Aorta (tissue), 5 donors: ENCODE results near the gene JMY. TPM values are rescaled to one million over a fixed set of nuclear protein-coding genes. Genes with fewer than 3 reads are reported as not detected.

Experiments
- ATAC-seq: fragments of 200-7000 bp; cut with Tn5 transposase; one replicate; pipeline ENCODE4 v1.9.1; 2022; ENCODE audit warnings: moderate library complexity; ENCODE audit not compliant: low FRiP score
- DNase-seq, 2 donors: peaks; one replicate each; pipeline ENCODE4 v3.0.0-alpha.2; 2020
- H3K27ac ChIP-seq, 2 donors: one replicate each; pipeline ENCODE4 v1.5.1; 2013; ENCODE audit warnings: low read length in 2 of 2, mild to moderate bottlenecking in 2 of 2, moderate library complexity in 2 of 2, control low read depth in 1 of 2, inconsistent platforms in 1 of 2, low read depth in 1 of 2
- H3K27me3 ChIP-seq, 2 donors: one replicate each; pipeline ENCODE4 v1.6.1; 2013; ENCODE audit warnings: control low read depth in 1 of 2, low read length in 1 of 2, mild to moderate bottlenecking in 1 of 2, moderate library complexity in 1 of 2; ENCODE audit not compliant: insufficient read depth in 2 of 2, control insufficient read depth in 1 of 2
- H3K36me3 ChIP-seq, 2 donors: one replicate each; pipeline ENCODE4 v1.6.1; 2013; ENCODE audit warnings: control low read depth in 1 of 2, low read length in 1 of 2, mild to moderate bottlenecking in 1 of 2; ENCODE audit not compliant: insufficient read depth in 2 of 2, control insufficient read depth in 1 of 2
- H3K4me1 ChIP-seq, 2 donors: one replicate each; pipeline ENCODE4 v1.6.1; 2013; ENCODE audit warnings: low read length in 2 of 2, control low read depth in 1 of 2, mild to moderate bottlenecking in 1 of 2, moderate library complexity in 1 of 2; ENCODE audit not compliant: insufficient read depth in 2 of 2, control insufficient read depth in 1 of 2
- H3K4me3 ChIP-seq, 2 donors: one replicate each; pipeline ENCODE4 v1.5.1; 2013; ENCODE audit warnings: low read length in 2 of 2, control low read depth in 1 of 2, mild to moderate bottlenecking in 1 of 2
- H3K9me3 ChIP-seq: one replicate; pipeline ENCODE4 v1.6.1; 2013; ENCODE audit warnings: mild to moderate bottlenecking, low read length; ENCODE audit not compliant: control insufficient read depth
- WGBS, 2 donors: extraction: QIAGEN DNeasy Blood & Tissue Kit; methylation state at CpG; one replicate each; pipeline ENCODE4 v1.1.7; 2013; 5-methylcytosine and 5-hydroxymethylcytosine counted together
- intact Hi-C, 2 donors: fragments of 100-400 bp; cut with DNase I; formaldehyde crosslinking; loops; one replicate each; pipeline versions ENCODE4 v1.14.2 to v1.15.0; 2022
- polyA plus RNA-seq, 2 donors: library from polyadenylated mRNA; stranded (reverse); fragments of 200-250 nt; gene quantifications; one replicate each; pipeline ENCODE4 v1.2.3, GENCODE V29; 2013
- total RNA-seq, 2 donors: library from RNA; stranded (reverse); fragmentation: NEBNext Ultra II Directional; extraction: Animal tissue kit (Norgen Biotek cat#: 25700); gene quantifications; one replicate each; pipeline ENCODE4 v1.2.1, GENCODE V29; 2021
- donor health status: healthy with polysubstance abuse.
- donor health status: Bipolar disorder and iron deficiency.
- donor health status: DM: no; HTN: no; CAD: no.
- donor health status: DM: no; HTN: no; CAD: no.
- donor health status: DM: yes; HTN: yes; CAD: no.

The JMY gene
- total and polyA plus RNA-seq, 4 donors, result 3.0 to 14.1 (median 8.3) TPM

- H3K4me1 ChIP-seq, result no peaks in the 10 kb centered on the region
- H3K36me3 ChIP-seq, result no peaks in the 10 kb centered on the region
- DNase-seq (no peak), ATAC-seq (no peak)
- H3K27me3 ChIP-seq, result no peaks in the 10 kb centered on the region
- H3K9me3 ChIP-seq, result no peaks in the 10 kb centered on the region
- WGBS, 2 donors, result 91% methylated on average over 10 of the region's 10 CpGs
- H3K4me3 ChIP-seq, result no peak overlapping the region
- H3K27ac ChIP-seq, result no peak overlapping the region
- intact Hi-C loops, result no loop called here
Measured at GRCh38 chr5:79229357-79230174, 6.4 kb upstream of the JMY start.

DNA sequence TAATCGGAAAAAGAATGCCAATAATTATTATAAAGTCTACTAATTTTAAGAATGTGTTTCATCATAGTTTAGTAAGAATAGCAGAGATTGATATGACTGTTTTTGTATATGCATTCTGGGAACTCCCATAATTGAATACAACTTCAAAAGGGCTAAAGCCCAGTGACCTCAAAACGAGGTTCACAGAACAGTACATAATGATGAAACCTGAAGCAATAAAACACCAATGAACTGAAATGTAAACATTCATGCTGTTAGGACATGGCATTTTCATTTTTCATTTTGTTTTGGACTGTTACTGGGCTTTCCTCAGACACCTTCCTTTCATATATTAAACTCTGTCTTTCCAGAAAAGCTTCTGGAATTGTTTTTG, 684 bp upstream of the JMY start:
- no peak for DNase-seq
- H3K9me3 ChIP-seq, result no peaks in the 10 kb centered on the region
- no peaks in the 10 kb centered on the region for H3K27me3 ChIP-seq
- ATAC-seq, result no peak
- intact Hi-C loops, result no loop called here
- peak overlapping the region; percentile 43 to 95 for H3K4me3 ChIP-seq
- no peaks in the 10 kb centered on the region for H3K4me1 ChIP-seq
- no peaks in the 10 kb centered on the region for H3K36me3 ChIP-seq
- WGBS, 2 donors, result 31 to 37% methylated on average over 2 of the region's 2 CpGs
- H3K27ac ChIP-seq, result no peak overlapping the region

DNA sequence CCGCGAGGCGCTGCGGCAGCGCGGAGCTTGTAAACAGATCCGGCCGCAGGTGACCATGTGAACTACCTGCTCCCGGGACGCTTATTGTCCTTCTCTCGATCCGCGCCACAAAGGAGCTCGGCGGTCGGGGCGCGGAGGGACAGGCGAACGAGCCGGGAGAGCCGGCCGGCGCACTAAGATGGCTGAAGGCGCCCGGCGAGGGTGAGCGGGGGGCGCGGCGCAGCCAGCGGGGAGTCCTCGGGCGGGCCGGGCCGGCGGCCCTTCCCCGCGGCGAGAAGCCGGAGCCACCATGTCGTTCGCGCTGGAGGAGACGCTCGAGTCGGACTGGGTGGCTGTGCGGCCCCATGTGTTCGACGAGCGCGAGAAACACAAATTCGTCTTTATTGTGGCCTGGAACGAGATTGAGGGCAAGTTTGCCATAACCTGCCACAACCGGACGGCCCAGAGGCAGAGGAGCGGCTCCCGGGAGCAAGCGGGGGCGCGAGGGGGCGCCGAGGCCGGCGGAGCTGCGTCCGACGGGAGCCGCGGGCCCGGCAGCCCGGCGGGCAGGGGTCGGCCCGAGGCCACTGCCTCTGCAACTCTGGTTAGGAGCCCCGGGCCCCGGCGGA, 535 bp downstream of the JMY start:
- no peaks in the 10 kb centered on the region for H3K4me1 ChIP-seq
- intact Hi-C loops, result no loop called here
- H3K36me3 ChIP-seq, result no peaks in the 10 kb centered on the region
- peak overlapping the region; percentile 85 to 95 for H3K4me3 ChIP-seq
- peak; percentile 52 to 78 for DNase-seq
- ATAC-seq, result peak; percentile 53
- H3K9me3 ChIP-seq, result no peaks in the 10 kb centered on the region
- H3K27me3 ChIP-seq, result no peaks in the 10 kb centered on the region
- WGBS, 2 donors, result 0% methylated on average over 67 to 78 of the region's 78 CpGs
- peak overlapping the region in 1 of 2 donors; percentile 68 for H3K27ac ChIP-seq

- ATAC-seq, result peak; percentile 65
- Histone ChIP-seq H3K36me3 (no peaks in the 10 kb centered on the region), H3K27ac (peak overlapping the region in 1 of 2 donors; percentile 68), H3K27me3 (no peaks in the 10 kb centered on the region), H3K9me3 (no peaks in the 10 kb centered on the region), H3K4me1 (no peaks in the 10 kb centered on the region), H3K4me3 (peak overlapping the region; percentile 85 to 95)
- 0 to 1% methylated on average over 61 of the region's 61 CpGs for WGBS, 2 donors
- DNase-seq, result peak in 1 of 2 donors; percentile 57
- intact Hi-C loops, result no loop called here
Measured at GRCh38 chr5:79236970-79237739, 1.2 kb downstream of the JMY start.

- peak overlapping the region; percentile 85 to 95 for H3K4me3 ChIP-seq
- no peak for DNase-seq
- ATAC-seq, result no peak
- WGBS, 2 donors, result 19 to 24% methylated on average over 14 of the region's 14 CpGs
- no peaks in the 10 kb centered on the region for H3K36me3 ChIP-seq
- intact Hi-C loops, result no loop called here
- H3K9me3 ChIP-seq, result no peaks in the 10 kb centered on the region
- H3K27me3 ChIP-seq, result no peaks in the 10 kb centered on the region
- H3K27ac ChIP-seq, result no peak overlapping the region
- H3K4me1 ChIP-seq, result peaks cover 0 to 3% of the 10 kb centered on the region in 2 donors
Measured at GRCh38 chr5:79237740-79238560, 2.0 kb downstream of the JMY start.

DNA sequence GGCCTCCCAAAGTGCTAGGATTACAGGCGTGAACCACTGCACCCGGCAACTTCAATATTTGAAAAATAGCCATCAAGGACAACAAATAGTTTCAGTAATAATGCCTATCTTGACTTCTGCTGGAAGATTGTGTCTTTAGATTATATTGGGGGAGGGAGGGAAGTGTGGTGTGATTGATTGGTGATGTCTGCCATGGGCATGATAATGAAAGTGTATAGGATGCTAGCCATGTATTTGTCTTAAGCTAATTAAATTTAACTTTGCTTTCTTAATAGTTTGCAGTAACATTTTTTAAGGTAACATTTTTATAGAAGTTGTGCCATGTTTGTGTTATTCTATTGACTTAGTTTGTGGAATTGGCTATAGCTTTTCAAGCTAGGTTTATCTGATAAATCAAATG, 4.6 kb downstream of the JMY start:
- DNase-seq (no peak), ATAC-seq (no peak)
- Histone ChIP-seq H3K27ac (no peak overlapping the region), H3K36me3 (no peaks in the 10 kb centered on the region), H3K9me3 (no peaks in the 10 kb centered on the region), H3K4me1 (peaks cover 0 to 3% of the 10 kb centered on the region in 2 donors), H3K27me3 (no peaks in the 10 kb centered on the region), H3K4me3 (no peak overlapping the region)
- 93 to 97% methylated on average over 2 of the region's 2 CpGs for WGBS, 2 donors
- intact Hi-C loops, result no loop called here

GRCh38 chr5:79241535-79241979, 5.6 kb downstream of the JMY start:
- Histone ChIP-seq H3K27ac (no peak overlapping the region), H3K27me3 (no peaks in the 10 kb centered on the region), H3K9me3 (no peaks in the 10 kb centered on the region), H3K4me1 (peaks cover 0 to 3% of the 10 kb centered on the region in 2 donors), H3K4me3 (no peak overlapping the region), H3K36me3 (no peaks in the 10 kb centered on the region)
- 83 to 88% methylated on average over 4 of the region's 4 CpGs for WGBS, 2 donors
- intact Hi-C loops, result no loop called here
- ATAC-seq (no peak), DNase-seq (no peak)
